Renal cortex interstitium (tissue), 11 donors: ENCODE results near the gene OAT. TPM values are rescaled to one million over a fixed set of nuclear protein-coding genes. Genes with fewer than 3 reads are reported as not detected.

Experiments
- DNase-seq, 11 donors: peaks; one replicate each; pipeline ENCODE4 v3.0.0-alpha.2; 2013; ENCODE audit warnings: low read depth in 9 of 11, low spot score in 4 of 11; ENCODE audit errors: extremely low read depth in 1 of 11
- polyA plus RNA-seq, 3 donors: library from polyadenylated mRNA; unstranded; fragments of 120-200 nt; gene quantifications; one replicate each; pipeline ENCODE4 v1.2.1, GENCODE V29; 2013; ENCODE audit not compliant: insufficient read length in 3 of 3

The OAT gene
- polyA plus RNA-seq, 3 donors: 78.1 to 88.0 (median 86.1) TPM

DNA sequence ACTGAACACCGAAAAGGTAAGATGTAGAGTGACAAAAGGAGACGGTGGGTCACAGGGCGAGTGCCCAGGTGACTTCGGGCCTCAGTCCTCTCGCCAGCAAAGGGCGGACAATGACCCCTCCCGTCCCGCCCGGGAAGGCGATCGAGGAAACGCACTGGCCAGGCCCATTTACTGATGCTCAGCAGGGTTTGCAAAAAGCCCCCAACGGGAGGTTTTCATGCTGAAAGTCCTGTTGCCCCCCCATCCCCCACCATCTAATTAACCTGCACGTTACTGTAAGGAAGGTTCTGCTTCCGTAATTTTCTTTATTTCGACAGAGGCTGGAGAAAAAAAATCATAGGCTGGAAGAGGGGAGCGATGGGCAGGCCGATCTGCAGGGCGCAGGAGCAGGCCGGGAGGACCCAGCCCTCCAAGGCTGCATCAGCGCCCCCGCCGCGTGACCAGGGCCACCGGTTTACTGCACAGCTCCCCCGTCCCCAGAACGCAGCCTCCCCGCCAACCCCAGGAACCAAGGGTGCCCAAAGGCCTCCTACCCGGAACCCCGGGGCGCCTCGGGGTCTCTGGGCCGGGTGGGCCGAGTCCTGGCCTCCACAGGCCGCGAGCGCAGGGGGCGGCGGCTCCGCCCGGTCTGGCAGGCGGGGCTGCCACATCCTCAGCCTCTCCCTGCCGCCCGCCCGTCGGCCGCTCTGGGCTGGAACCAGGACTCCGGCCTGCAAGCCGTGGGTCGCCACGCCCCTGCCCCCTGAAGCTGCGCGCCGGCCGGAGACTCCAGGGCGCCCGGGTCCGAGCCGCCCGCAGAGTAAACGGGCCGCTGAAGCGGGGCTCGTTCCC lies 613 bp downstream of the OAT start:
- DNase-seq: peak in 9 of 11 donors; percentile 19 to 58 (median 43)

- no peak for DNase-seq
Observed at GRCh38 chr10:124416733-124417132, 2.0 kb downstream of the OAT start.

DNA sequence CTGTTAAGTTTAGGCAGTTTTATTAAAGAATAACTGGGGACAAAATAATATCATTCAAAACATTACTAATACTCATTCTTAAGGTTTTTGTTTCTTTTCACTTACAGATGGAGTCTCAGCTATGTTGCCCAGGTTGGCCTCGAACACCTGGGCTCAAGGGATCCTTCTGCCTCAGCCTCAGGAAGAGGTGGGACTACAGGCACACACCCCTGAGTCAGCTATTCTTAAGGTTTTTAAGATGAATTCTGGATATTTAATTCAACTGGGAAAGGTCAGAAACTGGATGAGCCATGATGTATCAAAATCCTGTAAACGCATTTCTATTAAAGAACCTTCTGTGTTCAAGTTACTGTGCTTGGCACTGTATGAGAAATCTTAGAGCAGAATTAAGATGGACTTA lies 3.5 kb downstream of the OAT start:
- no peak for DNase-seq

DNA sequence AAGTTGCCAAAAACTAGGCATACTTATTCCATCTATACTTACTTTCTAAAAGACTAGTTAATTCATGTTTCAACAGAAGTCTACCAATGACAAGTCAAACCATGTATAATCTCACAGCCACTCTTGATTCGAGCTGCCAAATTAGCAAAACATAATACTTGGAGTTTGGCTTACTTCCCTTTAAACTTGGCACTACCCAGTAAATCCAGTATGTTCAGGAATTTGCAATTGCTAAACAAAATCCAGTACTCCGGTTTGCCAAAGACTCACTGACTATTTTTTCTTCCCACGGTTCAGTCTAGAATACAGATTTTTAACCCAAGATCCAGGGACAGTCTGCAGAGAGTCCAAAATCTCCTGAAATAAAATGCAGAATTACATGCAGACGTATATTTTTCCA lies 4.6 kb downstream of the OAT start:
- DNase-seq: no peak

GRCh38 chr10:124409696-124410095 lies 9.0 kb downstream of the OAT start:
- DNase-seq: no peak

GRCh38 chr10:124408357-124408756 lies 10.4 kb downstream of the OAT start:
- DNase-seq: no peak

- no peak for DNase-seq
Observed at GRCh38 chr10:124407456-124407855, 11.3 kb downstream of the OAT start.

DNA sequence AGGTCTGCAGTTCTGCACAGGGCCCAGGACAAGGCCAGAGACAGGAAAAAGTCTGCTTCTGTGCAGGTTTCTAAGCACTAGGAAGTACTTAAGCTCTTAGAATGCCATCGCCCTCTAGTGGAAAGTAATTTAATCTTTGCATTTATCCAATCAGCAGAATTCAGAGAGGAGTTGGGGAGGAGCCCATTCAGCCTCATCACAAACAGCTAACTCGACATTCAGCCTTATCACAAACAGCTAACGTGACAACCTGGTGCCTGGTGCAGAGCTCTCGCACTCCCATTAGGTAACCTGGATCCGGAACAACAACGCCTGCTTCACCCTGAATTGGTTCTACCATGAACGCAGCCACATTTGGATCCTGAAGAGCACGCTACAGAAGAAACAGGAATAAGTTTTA lies 15.2 kb downstream of the OAT start:
- DNase-seq: peak in 10 of 11 donors; percentile 55 to 86 (median 70)

DNA sequence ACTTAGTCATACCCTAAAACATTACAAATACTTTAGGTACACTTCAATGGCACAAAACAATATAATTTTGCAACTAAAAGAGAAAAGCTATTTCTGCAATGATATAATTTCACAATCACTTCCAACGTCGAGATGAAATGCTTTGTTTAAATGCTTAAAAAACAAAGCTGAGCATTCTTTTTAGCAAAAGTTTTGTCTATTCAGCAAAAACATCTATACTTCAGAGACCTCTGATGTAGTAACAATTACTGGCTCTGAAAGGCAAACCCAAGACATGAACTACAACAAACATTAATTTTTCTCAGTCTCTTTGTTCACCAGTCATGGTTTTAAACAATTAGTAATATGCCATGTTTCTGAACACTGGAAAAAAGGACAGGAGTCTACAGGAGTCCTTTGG lies 16.4 kb downstream of the OAT start:
- DNase-seq: no peak

GRCh38 chr10:124401633-124402032 lies 17.1 kb downstream of the OAT start:
- no peak for DNase-seq

GRCh38 chr10:124394583-124394982 lies 24.1 kb downstream of the OAT start:
- no peak for DNase-seq

GRCh38 chr10:124392626-124393342 lies 25.9 kb downstream of the OAT start:
- DNase-seq: no peak

DNA sequence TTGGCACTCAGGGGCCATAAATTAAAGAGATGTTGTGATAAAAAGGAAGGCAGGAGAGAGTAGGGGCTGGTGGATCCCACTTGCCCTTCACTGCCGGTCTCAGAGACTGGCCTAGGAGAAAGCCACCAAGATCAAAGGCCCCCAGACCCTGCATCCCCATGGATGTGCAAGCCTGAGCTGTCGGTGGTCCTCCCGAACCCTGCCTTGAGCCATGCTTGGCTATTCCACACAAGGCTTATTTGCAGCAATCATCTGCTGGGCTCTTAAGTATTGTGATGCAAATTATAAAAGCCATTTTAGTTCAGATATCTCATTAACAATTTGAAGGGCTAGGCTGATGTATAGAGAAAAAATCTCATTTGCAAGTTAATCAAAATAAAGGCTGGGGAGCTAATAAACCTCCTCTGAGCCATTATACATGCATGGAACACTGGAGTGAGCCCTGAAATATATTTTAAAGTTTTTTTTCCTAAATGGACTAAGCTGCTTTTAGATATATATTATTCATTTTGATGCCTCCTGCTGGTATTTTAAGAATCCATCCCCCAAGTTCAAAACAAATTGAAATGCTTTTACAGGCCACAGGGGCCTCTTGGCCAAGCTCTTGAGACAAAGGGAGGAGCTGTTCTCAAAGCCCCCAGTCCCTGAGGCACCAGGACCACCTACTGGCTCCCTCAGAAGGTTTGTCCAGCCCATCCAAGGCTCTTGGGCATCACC lies 28.1 kb downstream of the OAT start:
- DNase-seq: no peak

- no peak for DNase-seq
Observed at GRCh38 chr10:124389613-124390361, 28.9 kb downstream of the OAT start.

GRCh38 chr10:124388823-124389612 lies 29.7 kb downstream of the OAT start:
- peak; percentile 62 to 90 (median 82) for DNase-seq

DNA sequence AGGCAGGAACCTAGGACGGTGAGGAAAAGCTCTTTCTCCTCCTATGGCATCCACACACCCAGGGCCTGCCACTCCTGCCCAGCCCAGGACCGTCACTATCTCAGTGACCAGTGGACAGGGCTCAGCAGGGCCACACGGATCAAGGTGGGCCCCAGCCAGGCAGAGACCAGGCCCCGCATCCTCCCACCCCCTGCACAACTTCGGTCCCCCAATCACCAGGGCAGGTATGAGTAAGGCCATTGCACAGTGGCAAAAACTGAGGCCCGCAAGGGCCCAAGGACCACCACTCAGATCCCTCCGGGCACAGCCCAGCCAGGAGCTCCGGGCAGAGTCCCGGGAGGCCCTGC lies 30.3 kb downstream of the OAT start:
- DNase-seq: no peak

GRCh38 chr10:124387078-124387874 lies 31.4 kb downstream of the OAT start:
- no peak for DNase-seq
